C4-2B (cell line): ENCODE data around the gene FTMT.

ENCODE experiments used
- H3K27ac ChIP-seq: fragments of 450-650 bp; 2 replicates; pipeline ENCODE4 v1.5.1; 2017
- ZFX ChIP-seq: fragments of 450-650 bp; IDR thresholded peaks from 2 replicates; pipeline ENCODE4 v1.6.1; 2017
- TF ChIP-seq, protein P1 (sequence below): fragments of 450-650 bp; conservative IDR thresholded peaks from 2 replicates; pipeline ENCODE4 v1.5.1; 2017; ENCODE audit warnings: mild to moderate bottlenecking

FTMT gene

DNA sequence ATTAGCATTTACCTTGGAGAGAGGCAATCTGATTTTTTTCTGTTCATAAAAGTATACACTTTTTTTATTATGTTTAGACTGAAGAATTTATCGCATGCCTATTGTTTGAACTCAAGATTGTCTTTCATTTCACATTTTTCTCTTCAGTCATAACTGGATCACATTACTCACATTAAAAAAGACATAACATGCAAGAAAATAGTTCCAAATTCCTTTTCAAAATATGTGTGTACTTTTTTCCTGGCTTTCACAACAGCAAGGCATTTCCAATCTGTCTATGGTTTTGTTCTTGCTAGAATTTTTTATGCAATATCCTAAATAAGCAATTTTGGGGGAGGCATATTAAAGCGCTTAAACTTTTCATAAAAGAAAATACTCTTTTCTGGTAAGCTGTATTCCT lies 21.2 kb downstream of the FTMT start:
- TF ChIP-seq, protein P1, sequence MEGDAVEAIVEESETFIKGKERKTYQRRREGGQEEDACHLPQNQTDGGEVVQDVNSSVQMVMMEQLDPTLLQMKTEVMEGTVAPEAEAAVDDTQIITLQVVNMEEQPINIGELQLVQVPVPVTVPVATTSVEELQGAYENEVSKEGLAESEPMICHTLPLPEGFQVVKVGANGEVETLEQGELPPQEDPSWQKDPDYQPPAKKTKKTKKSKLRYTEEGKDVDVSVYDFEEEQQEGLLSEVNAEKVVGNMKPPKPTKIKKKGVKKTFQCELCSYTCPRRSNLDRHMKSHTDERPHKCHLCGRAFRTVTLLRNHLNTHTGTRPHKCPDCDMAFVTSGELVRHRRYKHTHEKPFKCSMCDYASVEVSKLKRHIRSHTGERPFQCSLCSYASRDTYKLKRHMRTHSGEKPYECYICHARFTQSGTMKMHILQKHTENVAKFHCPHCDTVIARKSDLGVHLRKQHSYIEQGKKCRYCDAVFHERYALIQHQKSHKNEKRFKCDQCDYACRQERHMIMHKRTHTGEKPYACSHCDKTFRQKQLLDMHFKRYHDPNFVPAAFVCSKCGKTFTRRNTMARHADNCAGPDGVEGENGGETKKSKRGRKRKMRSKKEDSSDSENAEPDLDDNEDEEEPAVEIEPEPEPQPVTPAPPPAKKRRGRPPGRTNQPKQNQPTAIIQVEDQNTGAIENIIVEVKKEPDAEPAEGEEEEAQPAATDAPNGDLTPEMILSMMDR, result no peak
- TF ChIP-seq ZFX, result no peak
- H3K27ac ChIP-seq, result no peak overlapping the region

DNA sequence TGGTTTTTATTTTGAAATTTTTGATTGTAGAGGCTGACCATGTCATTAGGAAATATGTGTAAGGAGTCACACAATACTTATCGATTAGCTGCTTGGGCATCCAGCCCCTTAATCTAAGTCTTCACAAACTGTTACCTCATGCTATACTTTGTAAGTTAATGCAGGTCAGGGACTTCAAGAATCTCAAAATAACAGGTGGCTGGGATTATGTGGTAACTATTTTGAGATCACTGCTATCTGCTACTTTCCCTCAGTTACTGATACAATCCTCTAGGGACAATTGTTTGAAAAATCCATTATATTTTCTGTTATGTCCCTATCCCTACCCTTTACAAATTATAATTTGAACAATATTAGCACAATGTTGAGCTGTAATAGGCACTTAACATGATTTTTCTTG lies 21.7 kb downstream of the FTMT start:
- no peak overlapping the region for H3K27ac ChIP-seq
- no peak for TF ChIP-seq ZFX
- TF ChIP-seq, protein P1, result no peak

DNA sequence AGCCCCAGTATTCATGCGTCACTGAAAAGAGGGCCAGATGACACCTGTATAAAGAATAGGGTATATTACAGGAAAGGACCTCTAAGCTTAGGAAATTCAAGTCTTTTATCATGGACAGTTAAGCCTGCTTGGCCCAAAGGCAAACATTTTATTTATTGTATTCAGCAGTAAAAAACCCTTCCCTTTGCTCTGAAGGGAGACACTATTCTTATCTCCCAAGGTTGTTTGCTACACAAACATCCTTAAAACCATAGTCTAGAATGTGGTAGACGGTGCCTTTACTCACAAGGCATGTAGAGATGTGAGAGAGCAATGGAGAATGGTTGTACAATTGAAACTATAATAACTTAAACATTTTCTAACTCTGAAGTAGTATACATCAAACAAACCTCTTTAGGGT lies 33.9 kb downstream of the FTMT start:
- H3K27ac ChIP-seq, result no peak overlapping the region
- TF ChIP-seq ZFX, result no peak
- TF ChIP-seq, protein P1, result no peak

DNA sequence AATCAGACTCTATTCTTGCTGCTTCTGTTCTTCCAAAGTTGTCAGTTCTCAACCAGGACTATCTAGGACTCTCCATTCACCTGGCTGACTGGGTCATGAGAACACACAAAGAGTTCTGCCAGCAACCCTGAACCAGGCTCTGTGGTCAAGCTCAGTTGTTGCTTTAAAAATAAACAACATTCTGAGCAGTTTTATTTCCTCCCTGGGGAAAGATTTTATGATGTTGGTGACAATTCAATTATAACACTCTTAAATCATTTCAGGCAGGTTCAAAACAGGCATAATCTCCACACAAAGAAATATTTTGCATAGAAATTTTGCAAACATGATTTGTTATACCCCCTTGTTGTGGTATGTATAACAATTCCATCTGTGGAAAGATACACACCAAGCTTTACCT lies 36.0 kb downstream of the FTMT start:
- H3K27ac ChIP-seq, result no peak overlapping the region
- TF ChIP-seq ZFX, result no peak
- TF ChIP-seq, protein P1, result no peak

DNA sequence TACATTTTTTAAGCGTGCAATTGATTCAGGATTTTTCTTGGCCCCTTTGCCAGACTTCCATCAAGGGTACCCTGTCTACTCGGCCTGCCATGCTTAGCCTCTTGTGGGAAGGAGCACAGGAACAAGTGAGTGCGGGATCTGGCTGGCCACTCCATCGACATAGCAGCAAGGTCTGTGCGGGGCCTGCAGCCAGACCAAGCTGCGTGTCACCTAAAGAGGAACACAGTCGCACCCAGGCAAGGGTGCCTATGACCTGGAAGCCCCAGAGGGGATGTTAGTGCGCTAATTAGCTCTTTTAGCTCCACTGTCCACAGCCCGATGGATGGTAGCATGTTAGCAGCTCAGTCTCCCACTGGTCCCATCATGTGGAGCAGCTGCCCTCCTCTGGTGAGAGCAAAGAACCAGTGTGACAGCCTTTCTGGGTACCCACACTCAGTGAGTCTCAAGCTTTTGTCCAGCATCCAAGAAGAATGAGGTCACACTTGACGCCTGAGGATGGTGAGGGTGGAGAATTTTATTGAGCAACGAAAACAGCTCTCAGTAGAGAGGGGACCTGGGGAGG lies 38.7 kb downstream of the FTMT start:
- no peak overlapping the region for H3K27ac ChIP-seq
- TF ChIP-seq ZFX, result no peak
- TF ChIP-seq, protein P1, result peak; percentile 8; the same call in 1 of the 2 replicates

DNA sequence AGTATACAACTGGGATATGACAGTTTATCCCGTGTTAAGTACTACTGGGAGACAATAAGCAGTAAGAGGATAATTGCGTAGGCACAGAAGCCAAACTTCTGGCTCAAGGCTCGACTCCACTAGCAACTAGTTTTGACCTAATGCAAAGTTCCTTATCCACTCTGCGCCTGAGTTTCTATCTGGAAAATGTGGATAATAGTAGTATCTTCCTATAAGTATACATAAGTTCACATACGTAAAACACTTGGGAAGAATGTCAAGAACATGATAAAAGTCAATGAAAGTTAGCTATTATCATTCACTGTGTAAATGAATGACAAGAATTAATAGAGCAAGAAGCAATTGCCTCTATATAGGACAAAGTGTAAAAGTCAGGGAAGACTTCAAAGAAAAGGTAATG lies 45.7 kb downstream of the FTMT start:
- H3K27ac ChIP-seq, result no peak overlapping the region
- TF ChIP-seq, protein P1, result no peak
- TF ChIP-seq ZFX, result no peak

DNA sequence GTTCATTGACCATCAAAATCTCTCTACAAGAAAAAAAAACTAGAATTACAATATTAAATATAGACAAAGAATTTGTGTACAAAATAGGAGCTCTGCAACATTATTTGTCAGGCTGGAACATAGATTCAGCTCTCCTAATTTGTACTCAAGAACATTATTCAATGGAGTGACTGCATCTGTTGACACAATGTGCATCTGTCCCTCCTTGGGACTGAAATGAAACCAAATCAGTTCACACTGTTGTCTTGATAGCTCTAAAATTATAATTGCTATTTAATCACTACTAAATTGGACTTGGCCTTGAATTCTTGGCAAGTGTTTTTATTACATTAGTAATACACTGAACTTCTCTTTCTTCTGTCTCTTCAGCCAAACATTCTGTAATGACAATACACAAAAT lies 47.7 kb downstream of the FTMT start:
- TF ChIP-seq ZFX, result no peak
- TF ChIP-seq, protein P1, result no peak

More for the DNA sequence above, 47.7 kb downstream of the FTMT start:
- no peak overlapping the region for H3K27ac ChIP-seq
